HG03354 (cell line): ENCODE results near the gene ARL4A.
"Not testable (repeated sequence)": the region's sequence is repeated elsewhere in the genome, so short reads cannot be mapped to it uniquely, and the experiment has no call there.

Experiments
- ATAC-seq: cut with Tn5 transposase; IDR thresholded peaks from one replicate; pipeline ENCODE4 v1.9.1; 2021; ENCODE audit warnings: mild to moderate bottlenecking; ENCODE audit not compliant: unreplicated experiment, poor library complexity, severe bottlenecking

ARL4A gene

DNA sequence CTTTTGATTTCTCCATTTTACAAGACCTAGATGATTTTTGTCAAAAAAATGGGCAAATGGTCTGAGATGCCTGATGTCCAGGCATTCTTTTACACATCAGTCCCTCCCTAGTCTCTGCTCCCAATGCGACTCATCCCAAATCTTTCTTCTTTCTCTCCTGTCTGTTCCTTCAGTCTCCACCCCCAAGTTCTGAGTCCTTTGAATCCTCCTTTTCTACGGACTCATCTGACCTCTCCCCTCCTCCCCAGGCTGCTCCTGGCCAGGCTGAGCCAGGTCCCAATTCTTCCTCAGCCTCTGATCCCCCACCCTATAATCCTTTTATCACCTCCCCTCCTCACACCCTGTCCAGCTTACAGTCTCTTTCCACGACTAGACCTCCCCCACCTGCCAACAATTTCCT lies 26.4 kb upstream of the ARL4A start:
- not testable (repeated sequence) for ATAC-seq

GRCh38 chr7:12661581-12661980 lies 25.9 kb upstream of the ARL4A start:
- ATAC-seq: no peak

- ATAC-seq: no peak
Measured at GRCh38 chr7:12670000-12670729, 17.3 kb upstream of the ARL4A start.

- ATAC-seq: no peak
Measured at GRCh38 chr7:12670743-12671520, 16.5 kb upstream of the ARL4A start.

DNA sequence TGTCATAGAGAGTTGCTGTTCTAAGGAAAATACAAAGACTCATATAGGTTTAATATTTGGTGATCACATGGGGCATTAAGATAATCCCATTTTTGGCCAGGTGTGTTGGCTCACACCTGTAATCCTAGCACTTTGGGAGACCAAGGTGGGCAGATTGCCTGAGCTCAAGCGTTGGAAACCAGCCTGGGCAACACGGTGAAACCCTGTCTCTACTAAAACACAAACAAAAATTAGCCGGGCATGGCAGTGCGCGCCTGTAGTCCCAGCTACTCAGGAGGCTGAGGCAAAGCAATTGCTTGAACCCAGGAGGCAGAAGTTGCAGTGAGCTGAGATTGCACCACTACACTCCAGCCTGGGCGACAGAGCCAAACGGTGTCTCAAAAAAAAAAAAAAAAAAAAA lies 14.0 kb upstream of the ARL4A start:
- ATAC-seq: not testable (repeated sequence)

GRCh38 chr7:12674053-12674452 lies 13.4 kb upstream of the ARL4A start:
- ATAC-seq: no peak

DNA sequence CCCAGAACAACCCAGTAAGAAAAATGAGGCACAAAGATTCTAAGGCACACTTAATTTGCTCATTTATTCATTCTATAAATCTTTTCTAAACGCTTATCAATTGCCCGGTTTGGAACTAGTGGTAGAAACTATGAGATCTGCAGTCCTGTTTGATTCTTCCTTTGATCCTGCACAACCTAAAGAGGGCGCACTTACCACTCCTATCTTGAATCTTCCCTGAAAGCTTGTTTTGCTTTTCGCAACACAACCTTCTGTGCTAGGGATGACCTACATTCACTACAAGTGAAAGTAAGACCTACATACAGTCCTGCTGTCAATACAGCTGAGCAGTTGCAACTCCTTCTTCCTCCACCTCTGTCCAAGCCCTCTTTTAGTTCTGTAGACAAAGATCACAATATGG lies 12.6 kb upstream of the ARL4A start:
- no peak for ATAC-seq

DNA sequence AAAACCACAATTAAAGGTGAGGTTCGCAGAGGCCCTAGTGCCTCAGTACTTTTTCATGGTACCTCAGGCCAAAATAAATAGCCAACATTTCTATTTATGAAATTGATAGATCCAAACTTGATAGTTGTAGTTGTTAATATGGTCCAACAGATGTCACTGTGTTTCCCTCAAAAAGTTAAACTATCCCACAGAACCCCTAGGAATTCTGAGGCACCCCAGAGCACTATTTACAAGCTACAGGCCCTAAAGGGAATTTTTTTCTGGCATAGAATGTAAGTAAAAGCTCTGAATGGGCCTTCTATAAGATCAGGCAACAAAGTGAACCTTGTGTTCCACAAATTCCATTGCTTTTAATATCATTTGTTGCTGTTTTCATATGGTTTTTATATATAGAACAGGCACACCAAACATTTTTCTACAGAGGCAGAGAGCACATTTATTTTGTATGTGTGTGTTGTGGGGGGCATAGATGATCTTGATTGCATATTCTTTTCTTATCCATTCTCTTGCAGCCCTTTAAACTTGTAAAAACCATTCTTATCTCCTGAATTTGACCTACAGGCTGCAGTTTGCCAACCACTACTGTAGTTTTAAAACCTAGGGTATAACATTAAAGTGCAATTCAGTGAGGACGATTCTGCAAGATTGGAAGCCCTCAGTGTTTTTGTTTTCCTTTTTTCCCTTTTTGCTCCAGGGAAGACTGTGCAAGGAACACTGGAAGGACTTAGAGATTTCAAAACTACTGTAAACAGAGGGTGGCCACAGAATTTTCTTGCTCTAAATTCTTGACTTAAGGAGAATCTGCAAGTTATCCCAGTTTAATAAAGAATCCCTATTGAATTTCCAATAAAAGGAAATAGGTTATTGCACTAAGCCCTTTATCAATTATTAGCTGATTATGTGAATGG lies 3.5 kb upstream of the ARL4A start:
- no peak for ATAC-seq

DNA sequence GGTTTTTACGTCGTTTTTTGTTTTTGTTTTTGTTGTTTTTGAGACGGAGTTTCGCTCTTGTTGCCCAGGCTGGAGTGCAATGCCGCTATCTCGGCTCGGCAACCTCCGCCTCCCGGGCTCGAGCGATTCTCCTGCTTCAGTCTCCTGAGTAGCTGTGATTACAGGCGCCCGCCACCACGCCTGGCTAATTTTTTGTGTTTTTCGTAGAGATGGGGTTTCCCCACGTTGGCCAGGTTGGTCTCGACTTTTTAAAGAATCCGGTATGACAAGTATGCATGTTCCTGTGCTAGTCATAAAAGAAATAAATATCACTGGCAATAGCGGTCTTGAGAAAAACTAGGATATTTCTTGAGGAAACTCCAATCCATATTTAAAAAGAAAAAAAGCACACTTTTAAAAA lies 2.7 kb upstream of the ARL4A start:
- no peak for ATAC-seq

DNA sequence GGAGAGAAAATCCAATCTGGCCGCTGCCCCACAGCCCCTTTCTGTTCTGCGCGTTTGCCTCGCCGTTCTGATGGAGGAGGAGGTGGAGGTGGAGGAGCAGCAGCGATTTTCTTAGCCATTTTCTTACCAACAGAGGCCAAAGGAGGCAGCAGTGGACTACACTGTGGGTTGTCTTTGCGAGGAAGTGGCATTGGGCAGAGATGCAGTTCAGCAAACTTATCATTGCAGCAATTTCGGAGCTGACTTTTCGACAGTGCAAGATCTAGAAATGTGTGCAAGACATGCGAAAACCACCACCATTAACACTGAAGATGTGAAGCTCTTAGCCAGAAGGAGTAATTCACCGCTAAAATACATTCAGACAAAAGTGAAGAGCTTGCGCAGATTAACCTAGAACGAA lies 1.9 kb upstream of the ARL4A start:
- ATAC-seq: no peak

DNA sequence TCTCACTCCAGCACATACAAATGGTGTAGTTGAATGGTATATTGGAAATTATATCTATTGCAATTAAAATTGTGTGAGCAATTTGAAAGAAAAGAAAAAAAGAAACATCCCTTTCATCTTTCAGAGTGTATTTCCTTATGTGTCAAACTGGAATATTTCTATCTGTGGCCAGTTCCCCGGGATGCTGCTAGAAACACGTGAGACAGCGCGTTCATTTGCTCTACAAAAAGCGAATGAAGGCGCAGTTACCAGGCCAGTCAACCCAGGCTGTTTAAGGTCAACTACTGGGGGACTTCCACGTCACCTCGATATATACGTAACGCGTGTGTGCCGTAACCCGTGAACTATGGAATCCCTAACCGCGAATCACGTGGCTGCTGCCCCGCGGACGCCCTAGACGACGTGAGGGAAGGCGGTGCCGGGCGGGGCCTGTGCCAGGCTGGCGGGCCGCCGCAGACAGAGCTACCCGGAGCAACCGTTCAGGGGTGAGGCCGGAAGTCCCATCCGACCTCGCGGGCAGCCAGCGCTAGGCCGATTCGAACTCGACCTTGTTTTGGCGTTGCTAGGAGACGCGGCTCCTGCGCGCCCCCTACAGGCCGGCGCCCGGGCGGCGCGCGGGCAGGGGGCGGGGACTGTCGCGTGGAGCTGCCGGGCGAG lies 1.1 kb upstream of the ARL4A start:
- ATAC-seq: peak; percentile 88

GRCh38 chr7:12687718-12688171 lies 312 bp downstream of the ARL4A start:
- no peak for ATAC-seq

DNA sequence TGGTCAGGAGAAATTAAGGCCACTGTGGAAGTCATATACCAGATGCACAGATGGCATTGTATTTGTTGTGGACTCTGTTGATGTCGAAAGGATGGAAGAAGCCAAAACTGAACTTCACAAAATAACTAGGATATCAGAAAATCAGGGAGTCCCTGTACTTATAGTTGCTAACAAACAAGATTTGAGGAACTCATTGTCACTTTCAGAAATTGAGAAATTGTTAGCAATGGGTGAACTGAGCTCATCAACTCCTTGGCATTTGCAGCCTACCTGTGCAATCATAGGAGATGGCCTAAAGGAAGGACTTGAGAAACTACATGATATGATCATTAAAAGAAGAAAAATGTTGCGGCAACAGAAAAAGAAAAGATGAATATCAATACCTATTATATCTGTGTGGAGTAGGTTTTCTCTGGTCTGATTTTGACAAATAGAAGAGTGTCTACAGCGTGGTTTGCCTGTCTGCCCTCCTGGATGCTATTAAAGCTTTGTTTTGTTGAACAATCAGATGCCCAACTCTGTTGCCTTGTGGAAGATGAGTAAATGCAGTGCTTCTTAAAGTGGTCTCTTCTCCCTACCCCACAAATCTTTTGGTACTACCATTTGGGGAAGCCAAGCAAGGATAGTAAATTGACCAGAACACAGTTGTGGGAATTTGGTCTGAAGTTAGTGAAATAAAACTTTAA lies 1.2 kb downstream of the ARL4A start:
- ATAC-seq: not testable (repeated sequence)

GRCh38 chr7:12689451-12689850 lies 2.0 kb downstream of the ARL4A start:
- ATAC-seq: no peak

GRCh38 chr7:12690041-12690878 lies 2.8 kb downstream of the ARL4A start:
- no peak for ATAC-seq

GRCh38 chr7:12691388-12691787 lies 4.0 kb downstream of the ARL4A start:
- ATAC-seq: not testable (repeated sequence)

GRCh38 chr7:12692035-12692434 lies 4.6 kb downstream of the ARL4A start:
- no peak for ATAC-seq

DNA sequence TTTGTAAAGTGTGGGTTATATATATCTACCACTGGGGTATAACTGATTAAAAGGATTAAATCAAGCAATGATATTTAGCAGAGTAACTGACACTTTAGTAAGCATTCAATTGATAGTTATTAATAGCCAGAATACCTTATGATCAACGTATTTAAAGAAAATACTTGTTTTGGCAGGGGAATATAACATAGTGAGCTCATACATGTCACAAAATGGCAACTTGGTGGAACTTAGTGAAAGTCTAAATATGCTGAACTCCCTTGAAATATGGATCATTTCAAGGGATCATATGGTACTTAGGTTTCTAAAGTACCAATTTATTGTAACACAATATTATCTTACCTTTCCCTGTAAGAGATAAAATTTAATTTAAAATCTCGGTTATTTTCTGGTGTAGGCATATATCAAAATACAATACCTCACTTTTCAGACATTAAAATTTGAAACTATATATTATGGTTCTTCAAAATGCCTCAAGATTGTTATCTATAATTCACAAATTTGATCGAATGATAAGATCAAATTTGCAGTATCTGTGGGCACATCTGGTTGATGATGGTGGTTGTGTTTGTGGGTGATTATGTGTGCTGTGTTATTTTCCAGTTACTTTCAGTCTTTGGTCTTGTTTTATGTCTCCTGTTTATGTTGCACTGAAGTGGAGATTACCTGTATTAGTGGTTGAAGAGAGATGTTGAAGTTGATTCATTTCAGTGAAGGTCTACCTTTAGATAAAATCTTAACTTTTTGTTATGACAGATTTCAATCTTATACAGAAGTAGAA lies 5.2 kb downstream of the ARL4A start:
- no peak for ATAC-seq
